Dermis blood vessel endothelial cell (primary cell): Measurements from ENCODE around the gene SMCO1. TPM values are rescaled to one million over a fixed set of nuclear protein-coding genes. Genes with fewer than 3 reads are reported as not detected.
"Not testable (repeated sequence)": the region's sequence is repeated elsewhere in the genome, so short reads cannot be mapped to it uniquely, and the experiment has no call there.

Experiments used
- DNase-seq: peaks from one replicate; pipeline ENCODE4 v3.0.0; 2010
- total RNA-seq: library from RNA; depleted of rRNA; stranded (reverse); fragments of >200 nt; gene quantifications from 2 replicates; pipeline ENCODE4 v1.2.3, GENCODE V29; 2014

Gene SMCO1
- total RNA-seq, 1 donor from 2014 or later: not detected

DNA sequence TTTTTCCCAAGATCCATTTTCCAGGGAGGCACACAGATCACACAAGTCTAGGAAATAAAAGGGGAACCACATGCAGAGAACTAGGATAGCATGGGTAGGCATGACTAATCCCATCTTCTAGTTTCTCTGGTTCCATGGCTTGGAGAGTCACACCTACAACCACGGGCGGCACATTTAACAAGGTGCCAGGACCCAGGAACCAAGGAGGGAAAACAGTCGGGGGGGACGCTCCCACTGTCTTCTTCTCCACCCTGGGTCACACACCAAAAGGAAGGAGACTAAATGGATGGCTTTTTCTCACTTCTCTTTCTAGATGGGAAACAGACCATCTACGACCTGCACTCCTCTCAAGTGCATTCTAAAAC lies 4.6 kb upstream of the SMCO1 start:
- DNase-seq: no peak

DNA sequence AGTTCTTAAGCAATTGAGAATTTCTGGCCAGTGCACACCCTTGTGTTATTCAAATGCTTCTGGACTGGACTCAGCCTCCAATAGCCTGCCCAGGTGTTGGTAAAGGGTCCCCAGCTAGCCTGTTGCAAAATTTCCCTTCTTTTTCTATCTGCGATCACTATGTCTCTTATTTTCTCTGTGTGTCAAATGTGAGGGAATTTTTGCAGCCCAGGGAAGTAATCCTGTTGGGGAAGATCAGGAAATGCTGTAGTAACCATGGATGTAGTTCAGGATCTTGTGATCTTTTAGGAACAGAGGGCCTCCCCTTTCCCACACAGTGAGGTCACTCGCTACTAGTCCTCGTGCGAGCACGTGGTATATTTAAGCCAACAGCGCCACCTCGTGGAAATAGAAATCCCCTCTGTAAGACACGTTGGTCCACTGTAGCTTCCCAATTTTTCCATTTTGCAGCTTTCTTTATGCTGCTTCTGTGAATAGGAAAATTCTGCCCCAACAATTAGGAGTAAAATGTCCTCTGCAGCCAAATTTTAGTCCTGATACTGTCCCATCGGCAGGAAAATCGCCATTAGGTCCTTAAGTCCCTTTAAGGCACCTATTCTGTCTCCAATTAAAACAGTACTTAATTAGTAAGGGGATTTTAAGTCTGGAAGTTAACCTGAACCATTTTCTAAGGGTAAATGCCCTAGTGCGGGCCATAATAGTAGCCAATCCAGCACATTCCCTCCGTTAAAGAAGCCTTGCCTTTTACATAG lies 4.0 kb upstream of the SMCO1 start:
- DNase-seq: peak; percentile 87

DNA sequence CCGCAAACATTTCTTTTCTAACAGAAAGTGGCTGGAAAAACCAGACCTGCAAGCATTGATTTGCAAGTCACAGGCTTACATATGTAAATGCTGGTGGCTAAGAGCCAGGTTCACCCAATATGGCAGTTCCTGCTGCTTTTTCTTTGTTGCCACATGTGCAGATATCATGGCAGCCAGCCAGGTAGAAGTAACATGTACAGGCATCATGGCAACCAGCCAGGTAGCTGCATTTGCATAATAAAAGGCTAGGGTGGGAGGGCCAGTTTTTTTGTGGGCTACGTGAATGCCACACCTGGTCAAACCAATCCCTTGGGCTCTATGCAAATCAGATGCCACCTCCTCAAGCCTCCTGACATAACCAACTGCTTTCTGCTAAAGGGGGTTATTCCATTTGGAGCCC lies 2.8 kb upstream of the SMCO1 start:
- DNase-seq: no peak

DNA sequence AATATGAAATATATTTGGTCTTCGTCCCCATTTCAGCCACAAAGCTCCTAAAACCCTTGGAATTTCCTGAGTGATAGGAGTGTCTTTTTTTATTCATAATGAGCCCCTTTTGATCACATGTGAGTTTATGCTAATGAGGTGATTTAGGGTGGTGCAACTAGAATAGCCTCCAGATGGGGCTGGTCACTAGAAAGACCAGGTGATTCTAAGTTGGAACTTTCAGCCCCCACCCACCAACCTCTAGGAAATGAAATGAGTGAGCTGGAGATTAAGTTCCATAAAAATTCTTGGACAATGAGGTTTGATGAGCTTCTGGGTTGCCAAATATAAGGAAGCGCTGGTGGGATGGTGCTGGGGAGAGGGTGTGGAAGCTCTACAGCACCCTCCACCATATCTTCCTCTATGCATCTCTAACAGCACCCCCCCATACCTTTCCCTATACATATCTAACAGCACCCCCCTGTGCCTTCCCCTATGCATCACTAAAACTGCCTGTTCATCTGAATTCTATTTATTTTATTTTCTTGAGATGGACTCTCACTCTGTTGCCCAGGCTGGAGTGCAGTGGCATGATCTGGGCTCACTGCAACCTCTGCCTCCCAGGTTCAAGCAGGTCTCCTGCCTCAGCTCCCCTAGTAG lies 2.1 kb upstream of the SMCO1 start:
- DNase-seq: no peak

DNA sequence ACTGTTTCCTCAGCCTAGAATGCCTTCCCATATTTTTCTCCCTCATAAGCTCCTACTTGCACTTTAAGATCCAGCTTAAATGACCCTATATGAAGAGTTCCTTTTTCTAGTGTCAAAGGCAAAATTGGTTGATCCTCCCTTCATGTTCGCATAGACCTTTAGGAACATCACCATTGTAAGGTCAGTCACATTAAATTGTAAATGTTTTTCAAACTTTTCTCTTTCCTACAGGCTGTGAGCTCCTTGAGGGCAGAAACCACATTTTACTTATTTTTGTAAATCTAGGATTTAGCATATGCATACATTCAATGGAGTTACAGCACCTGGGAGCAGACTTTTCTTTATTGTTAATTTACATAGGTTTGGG lies 813 bp downstream of the SMCO1 start:
- DNase-seq: no peak

DNA sequence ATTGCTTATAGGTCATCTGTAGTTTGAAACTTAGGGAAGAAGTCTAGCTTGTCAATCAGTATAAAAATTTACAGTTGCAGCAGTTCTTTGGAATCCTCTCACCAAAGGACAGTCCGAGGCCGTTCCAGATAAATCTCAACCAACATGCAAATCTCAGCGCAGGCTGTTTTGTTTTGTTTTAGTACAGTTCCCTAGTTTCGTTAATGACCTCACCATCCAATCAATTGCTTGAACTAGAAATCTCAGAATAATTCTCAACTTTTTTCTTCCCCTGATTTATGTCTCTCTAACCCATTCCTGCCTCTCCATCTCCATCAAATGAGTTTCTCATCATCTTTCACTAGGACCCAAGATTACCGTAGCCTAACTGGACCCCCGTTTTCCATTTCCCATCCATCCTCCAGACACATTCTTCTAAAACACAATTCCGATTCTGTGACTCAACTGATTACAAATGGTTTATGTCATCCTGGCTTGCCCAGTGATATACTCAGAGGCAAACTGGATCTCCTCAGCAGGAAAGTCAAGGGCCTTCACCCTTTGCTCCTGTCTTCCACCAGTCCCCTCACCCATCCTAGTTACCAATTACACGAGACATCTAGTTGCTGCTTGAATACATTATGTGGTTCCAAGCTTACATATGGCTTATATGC lies 1.3 kb downstream of the SMCO1 start:
- no peak for DNase-seq

DNA sequence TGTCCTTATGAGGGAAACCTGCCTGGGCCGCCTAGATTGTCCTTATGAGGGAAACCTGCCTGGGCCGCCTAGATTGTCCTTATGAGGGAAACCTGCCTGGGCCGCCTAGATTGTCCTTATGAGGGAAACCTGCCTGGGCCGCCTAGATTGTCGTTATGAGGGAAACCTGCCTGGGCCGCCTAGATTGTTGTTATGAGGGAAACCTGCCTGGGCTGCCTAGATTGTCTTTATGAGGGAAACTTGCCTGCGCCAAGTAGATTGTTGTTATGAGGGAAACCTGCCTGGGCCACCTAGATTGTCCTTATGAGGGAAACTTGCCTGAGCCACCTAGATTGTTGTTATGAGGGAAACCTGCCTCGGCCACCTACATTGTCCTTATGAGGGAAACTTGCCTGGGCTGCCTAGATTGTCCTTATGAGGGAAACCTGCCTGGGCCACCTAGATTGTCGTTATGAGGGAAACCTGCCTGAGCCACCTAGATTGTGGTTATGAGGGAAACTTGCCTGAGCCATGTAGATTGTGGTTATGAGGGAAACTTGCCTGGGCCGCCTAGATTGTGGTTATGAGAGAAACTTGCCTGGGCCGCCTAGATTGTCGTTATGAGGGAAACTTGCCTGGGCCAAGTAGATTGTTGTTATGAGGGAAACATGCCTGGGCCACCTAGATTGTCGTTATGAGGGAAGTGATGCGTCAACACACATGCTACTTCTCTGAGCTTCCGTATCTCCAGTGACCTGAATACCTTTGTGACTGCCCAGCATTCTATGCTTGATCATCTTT lies 3.3 kb downstream of the SMCO1 start:
- DNase-seq: not testable (repeated sequence)

DNA sequence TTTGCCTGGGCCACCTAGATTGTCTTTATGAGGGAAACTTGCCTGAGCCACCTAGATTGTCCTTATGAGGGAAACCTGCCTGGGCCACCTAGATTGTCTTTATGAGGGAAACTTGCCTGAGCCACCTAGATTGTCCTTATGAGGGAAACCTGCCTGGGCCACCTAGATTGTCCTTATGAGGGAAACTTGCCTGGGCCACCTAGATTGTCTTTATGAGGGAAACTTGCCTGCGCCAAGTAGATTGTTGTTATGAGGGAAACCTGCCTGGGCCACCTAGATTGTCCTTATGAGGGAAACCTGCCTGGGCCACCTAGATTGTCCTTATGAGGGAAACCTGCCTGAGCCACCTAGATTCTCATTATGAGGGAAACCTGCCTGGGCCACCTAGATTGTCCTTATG lies 4.0 kb downstream of the SMCO1 start:
- DNase-seq: not testable (repeated sequence)

DNA sequence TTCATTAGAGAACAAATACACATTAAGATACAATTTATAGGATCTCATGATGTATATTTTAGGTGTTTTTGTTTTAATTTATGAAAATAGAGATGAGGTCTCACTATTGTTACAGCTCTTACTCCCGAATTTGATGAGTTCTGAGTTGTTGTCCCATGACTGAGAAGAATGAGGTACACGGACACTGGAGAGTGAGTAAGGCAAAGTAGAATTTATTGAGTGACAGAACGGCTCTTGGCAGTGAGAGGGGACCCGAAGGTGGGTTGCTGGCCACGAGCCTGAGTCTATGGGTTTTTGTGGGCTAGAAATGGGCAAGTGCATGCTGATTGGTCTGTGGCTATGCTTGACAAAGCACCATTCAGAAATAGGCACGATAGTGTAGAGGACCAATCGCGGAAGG lies 8.5 kb downstream of the SMCO1 start:
- no peak for DNase-seq

DNA sequence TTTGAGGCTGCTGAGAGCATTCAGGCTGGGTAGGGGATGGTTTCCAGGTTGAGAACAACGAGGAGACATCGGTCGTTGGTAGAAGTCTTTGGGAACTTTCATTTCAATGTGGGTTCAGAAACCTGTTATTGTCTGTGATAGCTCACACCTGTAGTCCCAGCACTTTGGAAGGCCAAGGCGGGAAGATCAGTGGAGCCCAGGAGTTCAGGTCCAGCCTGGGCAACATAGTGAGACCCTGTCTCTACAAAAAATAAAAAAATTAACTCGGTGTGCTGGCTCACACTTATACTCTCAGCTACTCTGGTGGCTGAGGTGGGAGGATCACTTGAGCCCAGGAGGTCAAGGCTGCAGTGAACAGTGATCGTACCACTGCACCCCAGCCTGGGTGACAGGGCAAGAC lies 10.6 kb downstream of the SMCO1 start:
- DNase-seq: no peak

DNA sequence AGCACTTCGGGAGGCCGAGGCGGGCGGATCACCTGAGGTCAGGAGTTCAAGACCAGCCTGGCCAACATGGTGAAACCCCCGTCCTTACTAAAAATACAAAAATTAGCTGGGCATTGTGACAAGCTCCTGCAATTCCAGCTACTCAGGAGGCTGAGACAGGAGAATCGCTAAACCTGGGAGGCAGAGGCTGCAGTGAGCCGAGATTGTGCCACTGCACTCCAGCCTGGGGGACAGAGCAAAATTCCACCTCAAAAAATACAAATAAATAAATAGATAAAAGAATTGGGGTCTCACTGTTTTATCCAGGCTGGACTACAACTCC lies 11.1 kb downstream of the SMCO1 start:
- not testable (repeated sequence) for DNase-seq

DNA sequence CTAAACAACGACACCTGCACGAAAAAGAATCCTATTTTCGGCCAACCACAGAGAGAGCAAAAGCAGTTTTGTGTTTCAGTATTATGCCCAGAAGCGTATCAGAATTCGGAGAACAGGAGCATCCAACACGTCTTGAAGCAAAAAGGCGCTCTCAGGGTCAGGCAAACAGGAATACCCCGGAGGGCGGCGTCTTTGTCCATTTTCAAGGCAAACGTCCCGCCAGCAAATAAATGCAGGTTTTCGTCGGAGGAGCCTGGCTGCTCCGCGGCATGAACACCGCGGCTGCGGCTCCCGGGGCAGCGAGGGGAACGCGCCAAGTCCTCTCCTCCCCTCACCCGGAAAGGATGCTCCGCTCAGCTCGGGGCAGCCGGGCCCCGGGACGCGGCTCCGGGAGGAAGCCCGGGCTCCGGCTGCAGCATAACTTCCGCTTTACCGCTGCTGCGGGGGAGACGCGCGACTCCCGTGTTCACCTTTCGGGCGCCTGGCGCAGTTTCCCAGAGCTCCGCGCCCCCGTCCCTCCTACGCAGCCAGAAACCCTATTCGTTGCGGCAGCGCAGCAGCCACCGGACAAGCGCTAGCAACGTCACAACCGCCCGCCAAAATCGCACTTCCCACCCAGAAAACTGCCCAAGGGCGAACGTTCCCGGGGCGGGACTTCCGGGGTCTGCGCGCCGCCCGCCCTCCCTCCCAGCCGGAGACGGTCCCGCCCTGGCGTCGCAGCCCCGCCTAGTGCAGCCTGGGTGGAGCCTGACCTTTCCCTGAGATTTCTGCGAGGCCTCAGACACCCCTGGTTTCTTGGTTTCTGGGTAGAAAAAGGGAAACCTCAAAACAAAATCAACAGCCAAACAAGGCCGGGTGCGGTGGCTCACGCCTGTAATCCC lies 11.7 kb downstream of the SMCO1 start, which contains the start of gene RNF168:
Gene RNF168, minus strand, starts transcription at position 573 of the 881 bp plus-strand sequence. CDS start 595 bp downstream, outside the sequence.
- DNase-seq: peak; percentile 93

DNA sequence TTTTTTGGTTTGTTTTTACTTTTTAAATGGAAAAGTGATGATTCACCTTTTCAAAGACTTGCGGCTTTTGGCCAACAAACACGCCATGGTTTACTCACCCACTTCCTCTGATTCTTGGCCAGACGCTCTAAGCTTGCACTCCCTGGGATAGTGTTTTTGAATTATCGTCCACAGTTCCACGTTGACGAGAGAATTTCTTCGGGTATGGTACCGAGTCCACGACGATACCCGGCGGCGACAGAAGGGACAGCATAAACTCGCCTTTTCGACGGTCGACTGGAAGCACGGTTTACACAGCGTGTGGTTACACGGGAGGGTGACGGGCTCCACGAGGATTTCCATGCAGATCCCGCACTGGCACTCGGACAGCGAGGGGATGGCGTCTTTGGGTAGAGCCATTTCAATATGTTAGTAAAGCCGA lies 12.4 kb downstream of the SMCO1 start:
- DNase-seq: peak; percentile 92

DNA sequence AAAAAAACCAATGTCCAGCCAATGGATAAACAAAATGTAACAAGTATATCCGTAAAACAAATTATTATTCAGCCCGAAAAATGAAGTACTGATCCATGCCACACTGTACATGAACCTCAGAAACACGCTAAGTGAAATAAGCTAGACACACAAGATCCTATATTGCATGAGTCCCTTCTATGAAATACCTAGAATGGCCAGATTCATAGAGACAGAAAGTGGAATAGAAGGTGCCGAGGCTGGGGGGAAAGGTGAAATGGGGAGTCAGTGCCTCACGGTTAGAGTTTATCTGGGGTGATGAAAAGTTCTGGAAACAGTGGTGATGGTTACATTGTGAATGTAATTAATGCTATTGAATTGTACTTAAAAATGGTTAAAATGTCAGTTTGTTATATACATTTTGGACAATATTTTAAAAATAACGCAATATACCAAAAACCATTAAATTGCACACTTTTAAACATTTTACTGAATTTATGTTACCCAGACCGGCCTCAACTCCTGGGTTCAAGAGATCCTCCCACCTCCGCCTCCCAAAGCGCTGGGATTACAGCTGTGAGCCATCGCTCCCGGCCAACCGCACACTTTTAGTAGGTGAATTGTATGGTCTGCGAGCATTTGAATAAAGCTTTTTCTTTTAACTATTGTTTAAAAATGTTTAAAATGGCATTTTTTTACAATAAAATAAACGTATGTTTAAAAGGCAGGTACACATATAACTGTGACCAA lies 13.7 kb downstream of the SMCO1 start:
- peak; percentile 38 for DNase-seq

DNA sequence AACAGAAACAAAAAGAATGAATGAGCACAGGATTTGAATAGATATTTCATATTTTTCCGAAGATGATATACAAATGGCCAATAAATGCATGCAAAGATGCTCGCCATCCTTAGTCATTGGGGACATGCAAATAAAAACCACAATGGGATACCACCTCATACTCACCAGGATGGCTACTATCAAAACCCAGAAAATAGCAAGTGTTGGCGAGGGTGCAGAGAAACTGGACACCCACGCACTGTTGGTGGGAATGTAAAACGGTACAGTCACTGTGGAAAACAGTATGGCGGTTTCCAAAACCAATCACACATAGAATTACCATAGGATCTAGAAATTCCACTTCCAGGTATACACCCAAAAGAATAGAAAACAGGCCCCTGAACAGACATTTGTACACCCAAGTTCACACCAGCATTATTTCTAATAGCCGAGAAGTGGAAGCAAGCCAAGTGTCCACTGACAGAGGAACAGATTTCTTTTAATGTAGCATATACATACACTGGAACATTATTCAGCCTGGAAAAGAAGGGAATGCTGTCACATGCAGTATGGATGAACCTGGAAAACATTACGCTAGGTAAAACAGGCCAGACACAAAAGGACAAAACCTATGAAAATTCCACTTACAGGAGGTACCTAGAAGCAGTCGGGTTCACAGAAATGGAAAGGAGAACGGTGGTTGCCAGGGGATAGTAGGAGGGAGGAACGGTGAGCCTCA lies 15.2 kb downstream of the SMCO1 start:
- DNase-seq: peak; percentile 7

DNA sequence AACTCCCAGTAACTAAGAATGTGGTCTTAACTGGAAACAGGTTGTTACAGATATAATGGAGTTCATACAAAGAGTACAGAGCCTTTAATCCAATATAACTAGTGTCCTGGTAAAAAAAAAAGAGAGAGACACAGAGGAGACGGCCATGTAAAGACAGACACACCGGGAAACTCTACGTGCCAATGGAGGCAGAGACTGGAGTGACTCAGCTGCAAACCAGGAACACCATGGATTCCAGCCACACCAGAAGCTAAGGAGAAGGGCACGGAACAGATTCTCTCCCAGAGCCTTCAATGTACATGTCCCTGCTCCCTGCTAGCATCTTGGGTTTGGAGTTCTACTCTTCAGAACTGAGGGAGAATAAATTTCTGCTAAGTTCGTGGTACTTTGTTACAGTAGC lies 16.1 kb downstream of the SMCO1 start:
- DNase-seq: peak; percentile 65

DNA sequence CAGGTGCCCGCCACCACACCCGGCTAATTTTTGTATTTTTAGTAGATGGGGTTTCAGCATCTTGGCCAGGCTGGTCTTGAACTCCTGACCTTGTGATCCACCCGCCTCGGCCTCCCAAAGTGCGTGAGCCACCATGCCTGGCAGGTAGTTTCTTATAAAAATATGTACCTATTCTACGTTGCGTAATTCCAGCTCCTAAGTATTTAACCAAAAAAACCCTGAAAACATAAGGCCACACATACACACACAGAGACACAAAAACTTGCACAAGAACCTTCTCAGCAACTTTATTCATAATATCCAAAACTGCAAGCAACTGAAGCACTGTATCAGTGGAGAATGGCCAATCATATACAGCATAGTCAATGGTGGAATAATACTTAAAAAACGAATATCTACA lies 16.8 kb downstream of the SMCO1 start:
- no peak for DNase-seq

DNA sequence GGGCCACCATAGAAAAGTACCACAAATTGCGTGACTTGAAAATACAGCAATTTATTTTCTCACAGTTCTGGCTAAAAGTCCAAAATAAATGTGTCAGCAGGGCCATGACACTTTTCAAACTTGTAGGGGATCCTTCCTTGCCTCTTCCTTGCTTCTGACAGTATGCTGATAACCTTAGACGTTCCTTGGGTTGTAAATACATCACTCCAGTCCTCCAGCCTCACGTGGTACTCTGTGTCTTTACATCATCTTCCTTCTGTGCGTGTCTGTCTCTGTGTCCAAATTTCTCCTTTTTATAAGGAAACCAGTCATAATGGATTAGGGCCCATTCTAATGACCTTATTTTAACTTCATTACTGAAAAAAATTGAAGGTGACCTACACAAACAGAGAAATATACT lies 19.0 kb downstream of the SMCO1 start:
- DNase-seq: no peak

DNA sequence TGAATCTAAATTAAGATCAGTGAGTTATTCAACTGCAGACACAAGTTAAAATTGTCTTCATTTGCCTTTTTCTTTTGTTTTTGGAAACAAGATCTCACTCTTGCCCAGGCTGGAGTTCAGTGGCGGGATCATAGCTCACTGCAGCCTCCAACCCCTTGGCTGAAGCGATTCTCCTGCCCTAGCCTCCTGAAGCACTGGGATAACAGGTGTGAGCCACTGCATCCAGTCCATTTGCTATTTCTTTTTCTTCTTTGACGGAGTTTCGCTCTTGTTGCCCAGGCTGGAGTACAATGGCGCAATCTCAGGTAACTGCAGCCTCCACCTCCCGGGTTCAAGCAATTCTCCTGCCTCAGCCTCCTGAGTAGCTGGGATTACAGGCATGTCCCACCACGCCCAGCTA lies 21.9 kb downstream of the SMCO1 start:
- no peak for DNase-seq

DNA sequence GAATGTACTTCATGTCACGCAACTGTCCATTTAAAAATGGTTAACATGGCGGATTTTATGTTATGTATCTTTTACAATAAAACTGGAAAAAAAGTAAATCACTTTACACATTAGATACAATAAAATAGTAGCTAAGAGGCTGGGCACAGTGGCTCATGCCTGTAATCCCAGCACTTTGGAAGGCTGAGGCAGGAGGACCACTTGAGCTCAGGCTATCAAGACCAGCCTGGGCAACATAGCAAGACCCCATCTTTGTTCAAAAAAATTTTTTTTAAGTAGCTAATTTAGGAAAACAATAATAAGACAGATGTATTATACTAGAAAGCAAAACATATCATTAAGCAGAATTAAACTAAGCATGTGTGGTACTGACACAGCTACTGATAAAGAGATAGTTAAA lies 23.1 kb downstream of the SMCO1 start:
- DNase-seq: no peak

DNA sequence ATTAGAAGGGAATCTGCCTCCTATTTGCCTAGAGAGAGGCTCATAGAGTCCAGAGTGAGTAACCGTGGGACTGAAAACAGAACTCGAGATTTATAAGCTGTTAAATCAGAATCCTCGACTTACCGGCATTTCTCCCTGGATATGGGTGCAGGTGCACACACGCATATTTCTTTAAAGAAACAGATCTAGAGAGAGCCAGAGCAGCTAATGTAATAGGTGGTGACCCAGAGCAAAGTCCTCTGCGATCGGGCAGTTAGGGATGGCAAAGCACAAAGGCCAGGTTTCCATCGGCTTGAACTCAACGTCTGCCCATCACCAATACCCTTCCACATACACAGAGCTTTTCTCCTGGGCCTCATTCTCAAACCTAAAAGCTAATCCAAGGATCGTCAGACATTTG lies 25.4 kb downstream of the SMCO1 start:
- DNase-seq: no peak
